Activated T-helper 1 cell treated with anti-CD3 and anti-CD28 coated beads, Interleukin-2, amount 50 U/mL, for 16 hours (primary cell): ENCODE results near the gene NOL12.
A peak's percentile ranks its signal among the peaks of the same experiment; 100 is the strongest.
"Not testable (repeated sequence)": the region's sequence is repeated elsewhere in the genome, so short reads cannot be mapped to it uniquely, and the experiment has no call there.

Source experiments
- DNase-seq, 2 donors: peaks; one replicate each; pipeline ENCODE4 v3.0.0-alpha.2; 2020; ENCODE audit warnings: low read depth in 1 of 2, low spot score in 1 of 2

NOL12 gene

GRCh38 chr22:37686002-37686982, at the start of gene NOL12:
TSS of gene NOL12 (plus strand) at chr22:37686343. CDS start at chr22:37686393, 50 bp downstream.
- peak; percentile 61 to 64 for DNase-seq

GRCh38 chr22:37636949-37637273, 49.2 kb upstream of the NOL12 start:
- no peak for DNase-seq

- no peak for DNase-seq
Observed at GRCh38 chr22:37638391-37639069, 47.6 kb upstream of the NOL12 start.

GRCh38 chr22:37639070-37639760, 46.9 kb upstream of the NOL12 start, which contains the start of gene SH3BP1:
TSS of gene SH3BP1 (plus strand) at chr22:37639669. CDS start at chr22:37639788, 119 bp downstream.
- DNase-seq = peak in 1 of 2 donors; percentile 37

GRCh38 chr22:37639771-37640590, 46.2 kb upstream of the NOL12 start:
- no peak for DNase-seq

GRCh38 chr22:37640591-37641560, 45.3 kb upstream of the NOL12 start:
- DNase-seq = no peak

- no peak for DNase-seq
Observed at GRCh38 chr22:37641561-37641949, 44.6 kb upstream of the NOL12 start.

- peak; percentile 75 to 90 for DNase-seq
Observed at GRCh38 chr22:37643225-37643847, 42.8 kb upstream of the NOL12 start.

GRCh38 chr22:37647317-37647716, 38.8 kb upstream of the NOL12 start:
- no peak for DNase-seq

GRCh38 chr22:37647928-37648327, 38.2 kb upstream of the NOL12 start:
- no peak for DNase-seq

GRCh38 chr22:37650463-37651136, 35.5 kb upstream of the NOL12 start:
- DNase-seq = no peak

GRCh38 chr22:37654563-37655251, 31.4 kb upstream of the NOL12 start:
- no peak for DNase-seq

- DNase-seq = no peak
Observed at GRCh38 chr22:37655252-37655563, 30.9 kb upstream of the NOL12 start.

GRCh38 chr22:37656583-37656982, 29.6 kb upstream of the NOL12 start:
- DNase-seq = not testable (repeated sequence)

- no peak for DNase-seq
Observed at GRCh38 chr22:37657590-37658132, 28.5 kb upstream of the NOL12 start.

GRCh38 chr22:37658133-37659065, 27.7 kb upstream of the NOL12 start, which contains the start of gene PDXP:
TSS of gene PDXP (plus strand) at chr22:37658723. CDS start at chr22:37658783, 60 bp downstream.
- DNase-seq = peak; percentile 97 to 98
